HG03066 (cell line): ENCODE data around the gene DDX39A.
"Not testable (repeated sequence)": the region's sequence is repeated elsewhere in the genome, so short reads cannot be mapped to it uniquely, and the experiment has no call there.

Experiments
- ATAC-seq: cut with Tn5 transposase; IDR thresholded peaks from one replicate; pipeline ENCODE4 v1.9.1; 2021; ENCODE audit warnings: low read depth; ENCODE audit not compliant: unreplicated experiment

Gene DDX39A

GRCh38 chr19:14395262-14395661, 23.9 kb downstream of the DDX39A start:
- ATAC-seq: no peak

- no peak for ATAC-seq
Measured at GRCh38 chr19:14394167-14394566, 25.0 kb downstream of the DDX39A start.

- no peak for ATAC-seq
Measured at GRCh38 chr19:14393329-14393728, 25.8 kb downstream of the DDX39A start.

GRCh38 chr19:14391156-14391821, 27.9 kb downstream of the DDX39A start:
- no peak for ATAC-seq

GRCh38 chr19:14390548-14390947, 28.6 kb downstream of the DDX39A start:
- ATAC-seq: no peak

- no peak for ATAC-seq
Measured at GRCh38 chr19:14385492-14385891, 33.6 kb downstream of the DDX39A start.

- no peak for ATAC-seq
Measured at GRCh38 chr19:14383661-14384555, 35.2 kb downstream of the DDX39A start.

GRCh38 chr19:14381689-14382474, 37.3 kb downstream of the DDX39A start:
- ATAC-seq: no peak

GRCh38 chr19:14379294-14380065, 39.7 kb downstream of the DDX39A start:
- no peak for ATAC-seq

- ATAC-seq: no peak
Measured at GRCh38 chr19:14378890-14379289, 40.3 kb downstream of the DDX39A start.

- no peak for ATAC-seq
Measured at GRCh38 chr19:14377883-14378328, 41.2 kb downstream of the DDX39A start.

- ATAC-seq: no peak
Measured at GRCh38 chr19:14375582-14376291, 43.4 kb downstream of the DDX39A start.

GRCh38 chr19:14375055-14375581, 44.0 kb downstream of the DDX39A start:
- ATAC-seq: no peak

- not testable (repeated sequence) for ATAC-seq
Measured at GRCh38 chr19:14374313-14374712, 44.8 kb downstream of the DDX39A start.

- not testable (repeated sequence) for ATAC-seq
Measured at GRCh38 chr19:14372384-14373077, 46.6 kb downstream of the DDX39A start.

GRCh38 chr19:14371301-14371821, 47.8 kb downstream of the DDX39A start:
- ATAC-seq: no peak

- ATAC-seq: no peak
Measured at GRCh38 chr19:14370940-14371280, 48.2 kb downstream of the DDX39A start.

- ATAC-seq: no peak
Measured at GRCh38 chr19:14370169-14370939, 48.8 kb downstream of the DDX39A start.
